ENCODE results near the gene GALNT3. TPM values are rescaled to one million over a fixed set of nuclear protein-coding genes. Genes with fewer than 3 reads are reported as not detected.

Gene GALNT3
- total and polyA plus RNA-seq, 12 donors: 0.55 to 5.5 (median 1.5) TPM; not detected in 1

GRCh38 chr2:165725421-165725820 lies 68.6 kb downstream of the GALNT3 start:
- H3K27me3 ChIP-seq: no peaks in the 10 kb centered on the region
- DNase-seq: no peak
- no peaks in the 10 kb centered on the region for H3K4me1 ChIP-seq (replicated peaks in 1 of 2)
- TF ChIP-seq POLR2A (IDR thresholded peaks at IDR 0.05) (no peak), CTCF (IDR thresholded peaks at IDR 0.05) (no peak)
- H3K36me3 ChIP-seq (replicated peaks in 1 of 2): no peaks in the 10 kb centered on the region
- H3K9me3 ChIP-seq (replicated peaks in 1 of 3): no peaks in the 10 kb centered on the region
- H3K27ac ChIP-seq: no peak overlapping the region
- intact Hi-C loops (cut with DNase I): no loop called here
- H3K4me3 ChIP-seq: no peak overlapping the region

- no peaks in the 10 kb centered on the region for H3K36me3 ChIP-seq (replicated peaks in 1 of 2)
- no peaks in the 10 kb centered on the region for H3K4me1 ChIP-seq (replicated peaks in 1 of 2)
- no peak for DNase-seq
- intact Hi-C loops (cut with DNase I): no loop called here
- no peaks in the 10 kb centered on the region for H3K9me3 ChIP-seq (replicated peaks in 1 of 3)
- no peak overlapping the region for H3K27ac ChIP-seq
- H3K4me3 ChIP-seq: no peak overlapping the region
- TF ChIP-seq CTCF (IDR thresholded peaks at IDR 0.05) (no peak), POLR2A (IDR thresholded peaks at IDR 0.05) (no peak)
- H3K27me3 ChIP-seq: no peaks in the 10 kb centered on the region
Observed at GRCh38 chr2:165720511-165720910, 73.5 kb downstream of the GALNT3 start.

- WGBS, 4 donors: 45 to 62% (median 55%) methylated on average over 1 of the region's 1 CpG
- H3K27me3 ChIP-seq: no peaks in the 10 kb centered on the region
- no peaks in the 10 kb centered on the region for H3K9me3 ChIP-seq (replicated peaks in 1 of 3)
- no peak overlapping the region for H3K27ac ChIP-seq
- intact Hi-C loops (cut with DNase I): no loop called here
- DNase-seq: no peak
- no peaks in the 10 kb centered on the region for H3K4me1 ChIP-seq (replicated peaks in 1 of 2)
- H3K4me3 ChIP-seq: no peak overlapping the region
- no peak for TF ChIP-seq POLR2A (IDR thresholded peaks at IDR 0.05)
- TF ChIP-seq CTCF (IDR thresholded peaks at IDR 0.05): no peak
- no peaks in the 10 kb centered on the region for H3K36me3 ChIP-seq (replicated peaks in 1 of 2)
Observed at GRCh38 chr2:165718610-165719210, 75.3 kb downstream of the GALNT3 start.

- no peaks in the 10 kb centered on the region for H3K27me3 ChIP-seq
- H3K9me3 ChIP-seq (replicated peaks in 1 of 3): no peaks in the 10 kb centered on the region
- intact Hi-C loops (cut with DNase I): no loop called here
- no peak for DNase-seq
- H3K4me3 ChIP-seq: no peak overlapping the region
- no peaks in the 10 kb centered on the region for H3K36me3 ChIP-seq (replicated peaks in 1 of 2)
- 33 to 43% (median 41%) methylated on average over 1 of the region's 1 CpG for WGBS, 4 donors
- no peak for TF ChIP-seq POLR2A (IDR thresholded peaks at IDR 0.05)
- no peak for TF ChIP-seq CTCF (IDR thresholded peaks at IDR 0.05)
- no peaks in the 10 kb centered on the region for H3K4me1 ChIP-seq (replicated peaks in 1 of 2)
- H3K27ac ChIP-seq: no peak overlapping the region
Observed at GRCh38 chr2:165716091-165716490, 78.0 kb downstream of the GALNT3 start.

Measured in adrenal gland (tissue), 12 donors.